Measurements from ENCODE around the gene SIX4. TPM values are rescaled to one million over a fixed set of nuclear protein-coding genes. Genes with fewer than 3 reads are reported as not detected.

Gene SIX4
- total and polyA plus RNA-seq, 9 of the 15 experiments (the other 6 are each of a cell fraction or from before 2014, with no cell fraction given), result 0.77 to 8.6 (median 5.6) TPM

GRCh38 chr14:60734465-60735242, 10.5 kb upstream of the SIX4 start, which contains the start of gene MNAT1 (continued):
- TF ChIP-seq REST (IDR thresholded peaks at IDR 0.05; ENCODE audit: borderline replicate concordance) (0 out of 2 replicates have a peak, but pooled peaks have one; percentile 4), REST (CRISPR knock-in tag; IDR thresholded peaks at IDR 0.05; ENCODE audit: low read depth) (no peak), WHSC1 (IDR thresholded peaks at IDR 0.05; ENCODE audit: low read length) (no peak), ZNF778 (CRISPR knock-in tag; IDR thresholded peaks at IDR 0.05) (no peak), TSHZ1 (CRISPR knock-in tag; IDR thresholded peaks at IDR 0.05) (no peak), THAP7 (CRISPR knock-in tag; IDR thresholded peaks at IDR 0.05) (no peak), IRF9 (tag; IDR thresholded peaks at IDR 0.05) (no peak), NFIC (IDR thresholded peaks at IDR 0.05) (peak; percentile 52), POLR2AphosphoS5 (IDR thresholded peaks at IDR 0.05; ENCODE audit: control insufficient read depth, insufficient read depth, low read depth, low read length) (peak; percentile 86), ELK1 (CRISPR knock-in tag; IDR thresholded peaks at IDR 0.05) (no peak), NR3C1 (CRISPR knock-in tag; IDR thresholded peaks at IDR 0.05) (no peak), CHD1 (IDR thresholded peaks at IDR 0.05; ENCODE audit: low read length) (peak; percentile 6), CBX5 (IDR thresholded peaks at IDR 0.05; ENCODE audit: borderline replicate concordance, low read depth) (no peak)

All from K562 (cell line).